GM12801 (cell line): ENCODE data around the gene DLGAP4.

Experiments
- CTCF ChIP-seq: IDR thresholded peaks from one replicate; pipeline ENCODE4 v1.5.1; 2011; ENCODE audit warnings: control low read depth; ENCODE audit not compliant: insufficient read length; ENCODE audit errors: extremely low read depth

The DLGAP4 gene

GRCh38 chr20:36343641-36344040, 37.5 kb downstream of the DLGAP4 start:
- no peak for TF ChIP-seq CTCF

GRCh38 chr20:36344517-36345132, 38.5 kb downstream of the DLGAP4 start:
- TF ChIP-seq CTCF, result no peak

GRCh38 chr20:36346256-36346655, 40.1 kb downstream of the DLGAP4 start:
- no peak for TF ChIP-seq CTCF

- TF ChIP-seq CTCF, result no peak
Observed at GRCh38 chr20:36349384-36350170, 43.4 kb downstream of the DLGAP4 start.

GRCh38 chr20:36350439-36350838, 44.3 kb downstream of the DLGAP4 start:
- TF ChIP-seq CTCF, result no peak

- no peak for TF ChIP-seq CTCF
Observed at GRCh38 chr20:36351937-36352336, 45.8 kb downstream of the DLGAP4 start.

GRCh38 chr20:36352843-36353553, 46.9 kb downstream of the DLGAP4 start:
- TF ChIP-seq CTCF, result no peak
